GM13976 (cell line): Measurements from ENCODE around the gene GET3.
A peak's percentile ranks its signal among the peaks of the same experiment; 100 is the strongest.
"Not testable (repeated sequence)": the region's sequence is repeated elsewhere in the genome, so short reads cannot be mapped to it uniquely, and the experiment has no call there.

Experiments used
- DNase-seq: peaks from one replicate; pipeline ENCODE4 v3.0.0; 2012; ENCODE audit warnings: low spot score
- in situ Hi-C: fragments of 300-500 bp; cut with MboI; formaldehyde crosslinking; loops from one replicate; pipeline ENCODE4 v1.12.0; 2022; ENCODE audit warnings: low sequenced_read_pairs, mixed read lengths, inconsistent platforms; ENCODE audit not compliant: unreplicated experiment
- TF ChIP-seq, protein P1 (sequence below): IDR thresholded peaks from 2 replicates; pipeline ENCODE4 v1.5.1; 2012; ENCODE audit warnings: borderline replicate concordance, mild to moderate bottlenecking; ENCODE audit not compliant: insufficient read depth; ENCODE audit errors: extremely low read depth, missing control alignments, control extremely low read depth

The GET3 gene

DNA sequence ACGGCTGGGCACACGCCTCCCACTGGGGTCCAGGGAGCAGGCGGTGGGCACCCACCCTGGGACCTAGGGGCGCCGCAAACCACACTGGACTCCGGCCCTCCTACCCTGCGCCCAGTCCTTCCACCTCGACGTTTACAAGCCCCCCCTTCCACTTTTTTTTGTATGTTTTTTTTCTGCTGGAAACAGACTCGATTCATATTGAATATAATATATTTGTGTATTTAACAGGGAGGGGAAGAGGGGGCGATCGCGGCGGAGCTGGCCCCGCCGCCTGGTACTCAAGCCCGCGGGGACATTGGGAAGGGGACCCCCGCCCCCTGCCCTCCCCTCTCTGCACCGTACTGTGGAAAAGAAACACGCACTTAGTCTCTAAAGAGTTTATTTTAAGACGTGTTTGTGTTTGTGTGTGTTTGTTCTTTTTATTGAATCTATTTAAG, 55.6 kb downstream of the GET3 start:
- TF ChIP-seq, protein P1, sequence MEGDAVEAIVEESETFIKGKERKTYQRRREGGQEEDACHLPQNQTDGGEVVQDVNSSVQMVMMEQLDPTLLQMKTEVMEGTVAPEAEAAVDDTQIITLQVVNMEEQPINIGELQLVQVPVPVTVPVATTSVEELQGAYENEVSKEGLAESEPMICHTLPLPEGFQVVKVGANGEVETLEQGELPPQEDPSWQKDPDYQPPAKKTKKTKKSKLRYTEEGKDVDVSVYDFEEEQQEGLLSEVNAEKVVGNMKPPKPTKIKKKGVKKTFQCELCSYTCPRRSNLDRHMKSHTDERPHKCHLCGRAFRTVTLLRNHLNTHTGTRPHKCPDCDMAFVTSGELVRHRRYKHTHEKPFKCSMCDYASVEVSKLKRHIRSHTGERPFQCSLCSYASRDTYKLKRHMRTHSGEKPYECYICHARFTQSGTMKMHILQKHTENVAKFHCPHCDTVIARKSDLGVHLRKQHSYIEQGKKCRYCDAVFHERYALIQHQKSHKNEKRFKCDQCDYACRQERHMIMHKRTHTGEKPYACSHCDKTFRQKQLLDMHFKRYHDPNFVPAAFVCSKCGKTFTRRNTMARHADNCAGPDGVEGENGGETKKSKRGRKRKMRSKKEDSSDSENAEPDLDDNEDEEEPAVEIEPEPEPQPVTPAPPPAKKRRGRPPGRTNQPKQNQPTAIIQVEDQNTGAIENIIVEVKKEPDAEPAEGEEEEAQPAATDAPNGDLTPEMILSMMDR: no peak
- DNase-seq: no peak
- in situ Hi-C loops: no loop called here

DNA sequence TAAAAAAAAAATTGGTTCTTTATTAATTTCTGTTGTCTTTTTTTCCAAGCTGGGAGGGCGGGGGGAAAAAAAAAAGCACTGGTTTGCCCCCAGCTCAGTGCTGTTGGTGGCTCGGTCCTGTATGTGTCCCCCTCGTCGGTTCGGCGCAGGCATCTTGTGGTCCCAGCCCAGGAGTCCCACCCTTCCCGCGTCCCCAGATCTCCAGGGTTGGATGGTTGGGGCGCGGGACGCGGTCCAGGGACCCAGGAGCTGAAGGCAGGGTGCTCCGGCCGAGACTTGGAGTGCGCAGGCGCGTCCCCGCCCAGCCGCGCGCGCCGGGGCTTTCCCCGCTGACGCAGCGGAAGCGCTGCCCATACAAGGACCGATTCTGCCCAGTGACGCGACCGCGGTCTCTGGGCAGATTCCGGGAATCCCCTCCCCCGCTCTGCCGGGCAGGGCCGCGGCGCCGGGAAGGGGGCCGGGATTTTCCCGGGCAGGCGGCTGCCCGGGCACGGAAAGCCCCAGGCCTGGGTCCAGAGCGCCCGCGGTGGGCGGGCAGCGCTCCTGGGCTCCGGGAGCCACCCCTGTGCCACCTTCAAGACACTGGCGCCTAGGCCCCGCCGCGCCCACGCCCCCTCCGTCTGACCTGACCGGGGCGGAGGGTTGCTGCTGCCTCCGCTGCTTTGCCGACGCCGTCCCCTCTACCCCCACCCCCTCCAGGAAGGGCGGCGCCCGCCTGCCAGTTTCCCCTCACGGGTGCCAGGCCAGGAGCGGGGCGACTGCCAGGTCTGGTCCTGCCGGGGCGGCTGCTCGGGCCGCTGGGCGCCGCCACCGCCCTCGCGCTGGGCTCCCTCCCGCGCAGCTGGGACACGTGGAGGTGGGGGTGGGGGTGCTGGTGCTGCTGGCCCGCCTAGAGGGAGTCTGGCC, 56.2 kb downstream of the GET3 start:
- in situ Hi-C loops: no loop called here
- TF ChIP-seq, protein P1: no peak
- peak; percentile 94 for DNase-seq

- TF ChIP-seq, protein P1: no peak
- in situ Hi-C loops: no loop called here
- DNase-seq: no peak
Observed at GRCh38 chr19:12794196-12794941, 57.1 kb downstream of the GET3 start.

DNA sequence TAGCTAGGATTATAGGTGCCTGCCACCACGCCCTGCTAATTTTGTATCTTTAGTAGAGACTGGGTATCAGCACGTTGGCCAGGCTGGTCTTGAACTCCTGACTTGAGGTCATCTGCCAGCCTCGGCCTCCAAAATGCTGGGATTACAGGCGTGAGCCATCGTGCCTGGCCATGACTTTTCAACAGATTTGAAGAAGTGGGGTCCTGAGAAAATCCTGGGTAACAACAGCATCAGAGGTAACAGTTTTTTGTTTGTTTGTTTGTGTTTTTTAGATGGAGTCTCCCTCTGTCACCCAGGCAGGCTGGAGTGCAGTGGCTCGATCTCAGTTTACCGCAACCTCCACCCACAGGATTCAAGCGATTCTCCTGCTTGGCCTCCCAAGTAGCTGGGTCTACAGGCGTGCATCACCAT, 57.7 kb downstream of the GET3 start:
- TF ChIP-seq, protein P1: no peak
- DNase-seq: no peak
- in situ Hi-C loops: no loop called here

DNA sequence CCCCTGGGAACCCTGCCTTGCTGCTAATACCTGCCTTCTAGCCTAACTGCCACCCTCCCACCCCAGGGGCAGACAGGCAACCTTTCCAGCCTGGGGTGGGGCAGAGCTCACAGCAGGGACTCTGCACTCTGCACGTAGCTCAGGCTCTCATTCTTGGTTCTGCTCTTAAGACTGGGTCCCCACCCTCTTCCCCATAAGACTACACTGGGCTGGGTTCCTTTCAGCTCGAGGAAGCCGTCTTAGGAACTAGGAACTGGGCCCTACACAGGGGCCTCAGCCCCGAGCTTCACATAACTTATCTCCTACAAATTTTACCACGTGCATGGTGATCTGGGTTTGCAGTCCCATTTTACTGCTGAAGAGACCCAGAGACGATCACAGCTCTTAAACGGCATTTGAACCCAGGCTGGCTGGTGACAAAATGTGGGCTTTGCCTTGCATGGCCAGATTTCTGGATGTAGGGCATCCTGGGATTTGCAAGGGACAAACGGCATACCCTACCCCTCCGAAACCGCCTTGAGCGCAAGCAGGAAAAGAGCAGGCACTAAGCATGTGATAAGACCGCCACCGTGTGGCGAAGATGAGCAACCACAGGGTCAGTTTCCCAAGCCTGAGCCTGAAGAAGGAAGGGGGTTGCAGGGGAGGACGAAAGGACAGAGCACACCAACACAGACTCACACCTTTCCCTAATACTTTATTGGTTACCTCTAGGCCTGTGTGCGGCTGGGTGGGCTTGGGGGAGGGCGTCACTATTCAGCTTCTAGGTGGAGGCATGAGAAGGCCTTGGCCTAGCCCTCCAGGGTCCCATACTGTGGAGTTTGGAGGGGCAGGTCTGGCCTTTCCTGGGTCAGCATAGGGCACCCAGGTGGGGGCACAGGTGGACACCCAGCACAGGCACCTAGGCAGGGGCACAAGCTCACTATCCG, 59.1 kb downstream of the GET3 start:
- in situ Hi-C loops: no loop called here
- DNase-seq: peak; percentile 74
- TF ChIP-seq, protein P1: peak; percentile 87

- no peak for DNase-seq
- in situ Hi-C loops: no loop called here
- TF ChIP-seq, protein P1: no peak
Observed at GRCh38 chr19:12797141-12797587, 59.9 kb downstream of the GET3 start.

GRCh38 chr19:12797607-12798006, 60.3 kb downstream of the GET3 start:
- DNase-seq, in situ Hi-C loops: not testable (repeated sequence)
